HG02759 (cell line): ENCODE measurements around the gene CCNI2.

ENCODE experiments used
- ATAC-seq: cut with Tn5 transposase; IDR thresholded peaks from one replicate; pipeline ENCODE4 v1.9.1; 2021; ENCODE audit warnings: mild to moderate bottlenecking, moderate library complexity; ENCODE audit not compliant: unreplicated experiment

Gene CCNI2

DNA sequence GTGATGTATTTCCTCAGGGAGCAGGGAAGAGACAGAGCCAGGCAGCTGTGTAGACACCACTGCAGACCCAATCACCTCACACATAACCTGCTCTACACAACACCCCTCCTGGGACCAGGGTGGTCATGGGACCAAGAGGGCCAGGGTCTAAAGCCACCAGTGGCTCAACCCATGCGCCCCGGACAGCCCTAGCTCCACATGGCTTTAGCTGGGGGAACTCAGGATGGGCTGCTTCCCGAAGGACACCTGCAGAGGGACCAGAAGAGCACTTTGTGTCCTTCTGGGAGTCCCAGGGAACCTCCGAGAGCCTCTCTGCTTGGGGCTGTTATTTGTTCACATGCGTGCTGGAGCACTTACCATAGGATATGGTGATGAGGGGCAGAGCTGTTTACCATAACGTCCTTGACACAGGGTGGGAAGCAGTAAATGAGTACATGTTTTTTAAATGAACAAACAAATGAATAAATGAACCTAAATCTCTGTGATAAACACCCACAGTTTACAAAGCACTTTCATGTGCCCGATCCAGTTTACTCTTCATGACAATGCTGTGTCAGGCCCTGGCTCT is 17.5 kb downstream of the CCNI2 start:
- ATAC-seq: no peak

DNA sequence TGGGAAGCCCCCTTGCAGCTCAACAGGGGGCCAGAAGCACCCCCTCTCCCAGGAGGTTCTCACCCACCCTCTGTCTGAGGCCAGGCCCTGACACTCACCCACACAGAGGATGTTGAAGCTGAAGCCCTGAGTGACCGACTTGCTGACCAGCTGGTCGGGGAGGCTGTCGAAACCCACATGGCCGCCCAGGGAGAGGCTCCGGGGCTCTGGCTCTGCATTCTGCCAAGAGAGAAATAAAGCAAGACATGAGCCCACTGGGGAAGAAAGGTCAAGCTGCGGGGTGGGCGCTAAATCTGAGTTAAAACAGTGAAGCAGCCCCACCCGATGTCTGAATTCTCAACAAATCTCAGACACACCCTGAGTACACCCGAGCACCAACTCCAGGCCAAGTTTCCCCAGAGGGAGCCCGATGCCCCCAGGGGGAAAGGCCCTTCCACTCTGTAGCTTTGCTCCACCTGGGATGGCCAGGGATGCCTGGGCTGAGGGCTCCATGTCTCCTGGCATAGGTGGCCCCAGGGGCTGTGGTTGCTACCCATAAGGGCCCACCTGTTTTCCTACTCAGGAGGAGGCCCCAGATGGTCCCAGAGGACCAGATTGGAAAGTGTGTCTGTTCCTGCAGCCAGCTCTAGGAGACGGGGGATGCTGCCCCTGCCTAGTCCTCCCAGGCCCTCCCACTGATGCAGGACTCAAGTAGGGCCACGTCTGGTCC is 18.2 kb downstream of the CCNI2 start:
- no peak for ATAC-seq

DNA sequence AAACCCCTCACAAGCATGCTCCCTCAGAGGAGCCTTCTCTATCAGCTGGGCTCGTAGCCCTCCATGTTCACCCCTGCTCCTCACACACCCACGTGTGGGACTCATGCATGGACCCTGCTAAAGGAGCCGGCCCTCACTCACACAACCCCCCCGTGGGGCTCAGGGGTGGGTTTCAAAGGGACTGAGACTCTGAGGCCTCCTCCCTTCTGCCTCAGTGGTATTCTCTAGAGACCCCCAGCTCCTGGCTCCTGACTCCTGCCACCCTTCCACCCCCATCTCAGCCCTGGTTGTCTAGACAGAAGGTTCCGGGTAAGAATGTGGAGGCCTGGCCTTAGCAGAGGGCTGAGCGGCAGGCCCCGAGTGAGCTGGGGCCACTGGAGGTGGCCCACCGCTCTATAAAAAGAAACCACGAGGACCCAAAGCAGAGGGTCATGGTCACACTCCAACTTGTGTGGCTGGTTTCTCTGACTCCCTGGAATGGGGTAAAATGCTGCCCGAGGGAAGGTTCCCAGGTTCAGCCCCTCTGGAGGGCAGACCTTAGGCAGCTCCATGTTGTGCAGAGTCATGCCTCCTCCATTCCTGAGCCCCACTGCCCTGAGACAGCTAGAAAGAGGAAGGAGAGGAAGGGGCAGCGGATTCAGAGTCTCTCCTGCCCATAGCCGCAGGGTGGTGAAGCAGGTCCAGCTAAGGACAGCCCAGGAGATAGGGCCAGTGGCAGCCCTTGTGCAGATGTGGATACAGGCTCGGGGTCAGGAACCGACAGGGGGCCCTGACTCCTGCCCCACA is 19.0 kb downstream of the CCNI2 start:
- no peak for ATAC-seq

DNA sequence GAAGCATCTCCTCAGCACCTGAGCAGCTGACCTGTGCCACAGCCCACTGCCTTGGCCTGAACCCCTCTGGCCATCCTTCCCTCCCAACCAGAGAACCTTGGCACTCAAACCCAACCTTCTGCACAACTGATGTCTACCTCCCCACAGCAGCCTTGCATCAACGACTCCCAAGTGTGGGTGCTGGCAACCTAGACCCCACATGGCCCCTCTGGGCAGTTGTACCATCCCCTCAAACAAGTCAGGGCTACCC is 19.5 kb downstream of the CCNI2 start:
- ATAC-seq: no peak

DNA sequence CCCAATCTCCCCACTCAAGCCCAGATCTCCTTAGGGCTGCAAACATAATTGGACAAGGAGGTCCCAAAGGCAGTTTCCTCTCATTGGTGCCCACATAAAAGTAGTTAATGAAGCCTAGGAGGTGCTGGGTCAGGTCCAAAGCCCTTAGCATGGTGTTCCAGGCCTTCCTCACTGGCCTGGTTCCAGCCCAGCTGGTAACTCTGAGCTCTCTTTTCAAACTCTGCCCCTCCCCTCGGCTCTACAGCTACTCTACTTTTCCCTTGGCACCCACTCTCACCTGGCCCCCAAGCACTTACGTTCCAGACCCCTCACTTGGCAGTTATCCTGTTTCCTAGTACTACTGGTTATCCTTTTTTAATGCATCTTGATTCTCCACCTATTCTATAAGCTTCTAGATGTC is 19.9 kb downstream of the CCNI2 start:
- no peak for ATAC-seq

DNA sequence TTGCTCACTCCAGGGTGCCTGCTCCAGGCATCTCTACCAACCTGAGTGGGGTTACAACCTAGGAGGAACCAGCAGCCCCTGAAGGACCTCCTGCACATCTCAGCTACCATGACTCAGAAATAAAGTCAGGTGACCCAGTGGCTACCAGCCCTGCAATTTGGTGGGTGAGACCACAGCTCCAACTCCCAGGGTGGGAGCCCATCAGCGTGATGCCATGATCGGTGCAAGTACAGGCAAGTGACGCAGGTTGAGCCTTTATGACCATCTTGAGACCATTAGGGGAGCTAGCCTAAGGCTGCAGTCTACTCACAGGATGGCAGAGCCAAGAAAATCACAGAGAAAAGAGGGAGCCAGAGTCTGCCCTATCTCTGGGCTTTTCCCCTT is 21.3 kb downstream of the CCNI2 start:
- no peak for ATAC-seq

DNA sequence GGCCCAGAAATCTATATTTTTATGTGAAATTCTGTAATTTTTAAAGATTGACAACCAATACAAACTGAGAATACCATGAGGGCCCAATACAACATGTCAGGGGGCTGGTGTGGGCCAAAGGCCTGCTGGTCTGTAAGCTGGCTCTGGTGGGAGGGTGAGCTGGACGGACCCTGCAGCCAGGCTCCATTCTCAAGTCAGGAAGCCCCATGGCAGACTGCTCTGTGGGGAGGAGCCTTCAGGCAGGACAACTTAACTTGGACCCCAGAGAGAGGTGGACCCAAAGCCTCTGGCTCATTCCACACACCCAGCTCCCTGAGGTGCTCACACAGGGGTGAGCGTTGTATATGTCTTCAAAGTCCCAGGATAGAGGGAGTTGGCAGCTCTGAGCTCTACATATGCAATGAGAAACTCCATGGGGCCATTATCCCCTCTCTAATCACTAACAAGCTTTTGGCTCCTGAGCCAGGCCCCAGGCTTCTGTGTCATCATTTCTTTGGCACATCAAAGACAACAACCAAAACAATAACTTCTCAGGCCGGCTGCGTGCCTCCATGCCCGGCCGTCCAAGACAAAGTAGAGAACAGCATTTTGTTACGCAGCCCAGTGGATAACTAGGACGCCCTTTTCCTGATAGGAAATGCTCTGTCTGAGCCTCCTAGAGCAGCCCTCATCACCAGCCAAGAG is 23.4 kb downstream of the CCNI2 start:
- ATAC-seq: no peak

DNA sequence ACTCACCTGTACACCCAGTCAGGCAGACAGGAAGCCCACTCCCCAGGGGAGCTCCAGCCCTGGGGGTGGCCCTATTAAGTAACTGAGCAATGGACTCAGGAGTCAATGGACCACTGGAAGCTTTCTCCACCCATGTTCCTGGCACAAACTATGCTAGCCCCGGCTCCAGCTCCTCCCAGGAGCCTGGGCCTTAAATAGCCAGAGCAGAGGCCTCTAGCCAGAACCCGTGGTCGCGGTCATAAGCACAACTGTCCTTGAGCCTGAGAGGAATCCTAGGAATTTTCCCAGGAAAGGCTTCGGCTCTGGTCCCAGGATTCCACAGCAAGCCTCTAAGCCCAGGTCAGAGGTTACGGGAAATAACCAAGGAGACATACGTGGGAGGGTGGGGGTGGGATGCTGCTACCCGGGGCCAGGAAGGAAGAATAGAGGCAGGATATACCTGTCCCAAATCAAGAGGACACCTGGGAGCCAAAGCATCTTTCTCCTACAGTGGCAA is 24.3 kb downstream of the CCNI2 start:
- ATAC-seq: no peak

DNA sequence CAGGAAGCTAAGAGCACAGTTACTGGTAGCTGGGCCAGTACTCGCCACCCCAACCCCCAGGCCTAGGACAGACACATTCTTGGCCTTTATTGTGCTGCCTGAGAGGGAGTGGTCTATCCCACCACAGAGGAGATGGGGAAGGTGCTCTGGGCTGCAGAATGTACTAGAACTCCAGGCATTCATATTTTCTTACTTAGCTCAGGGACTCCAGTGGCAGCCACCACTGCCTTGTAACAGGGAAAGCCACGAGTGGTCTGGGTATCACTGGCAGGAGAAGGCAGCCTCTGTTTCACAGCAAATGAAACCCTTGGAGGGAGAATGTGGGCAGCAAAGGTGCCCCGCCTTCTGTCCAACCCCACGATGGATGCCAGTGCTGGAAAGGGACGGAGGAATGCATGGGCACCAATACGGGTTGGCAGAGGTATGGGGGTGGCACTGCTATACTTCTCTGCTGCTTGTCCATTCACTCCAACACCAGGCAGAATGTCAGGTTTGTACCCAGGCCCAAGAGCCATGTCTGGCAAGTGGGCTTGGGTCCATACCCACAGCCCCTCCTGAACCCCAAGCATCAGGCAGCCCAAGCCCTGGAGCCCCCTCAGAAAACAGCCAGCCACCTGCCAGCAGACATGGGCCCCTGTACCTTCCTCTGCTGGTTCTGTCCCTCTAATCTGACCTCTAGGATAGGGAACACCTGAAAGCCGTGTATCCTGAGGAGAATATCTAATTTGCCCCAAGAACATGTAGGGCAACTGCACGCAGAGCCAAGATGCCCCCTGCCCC is 25.3 kb downstream of the CCNI2 start:
- ATAC-seq: no peak

DNA sequence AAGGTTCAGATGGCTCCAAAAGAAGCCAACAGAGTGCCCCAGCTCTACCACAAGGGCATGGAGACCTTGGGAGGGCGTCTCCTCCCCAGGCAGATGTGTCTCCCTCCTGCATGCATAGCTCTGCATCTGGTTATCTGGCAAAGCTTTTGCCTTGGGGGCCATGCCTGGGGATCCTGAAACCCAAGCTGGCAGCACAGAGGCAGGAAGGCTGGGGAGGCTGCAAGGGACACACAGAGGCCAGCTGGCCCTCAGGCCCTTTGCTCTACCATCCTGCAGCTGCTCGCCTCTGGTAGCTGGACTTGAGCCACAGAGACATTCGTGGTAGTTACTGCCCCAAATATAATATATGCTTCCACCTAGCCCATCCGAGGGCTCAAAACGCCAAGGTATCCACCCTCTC is 25.9 kb downstream of the CCNI2 start:
- no peak for ATAC-seq

DNA sequence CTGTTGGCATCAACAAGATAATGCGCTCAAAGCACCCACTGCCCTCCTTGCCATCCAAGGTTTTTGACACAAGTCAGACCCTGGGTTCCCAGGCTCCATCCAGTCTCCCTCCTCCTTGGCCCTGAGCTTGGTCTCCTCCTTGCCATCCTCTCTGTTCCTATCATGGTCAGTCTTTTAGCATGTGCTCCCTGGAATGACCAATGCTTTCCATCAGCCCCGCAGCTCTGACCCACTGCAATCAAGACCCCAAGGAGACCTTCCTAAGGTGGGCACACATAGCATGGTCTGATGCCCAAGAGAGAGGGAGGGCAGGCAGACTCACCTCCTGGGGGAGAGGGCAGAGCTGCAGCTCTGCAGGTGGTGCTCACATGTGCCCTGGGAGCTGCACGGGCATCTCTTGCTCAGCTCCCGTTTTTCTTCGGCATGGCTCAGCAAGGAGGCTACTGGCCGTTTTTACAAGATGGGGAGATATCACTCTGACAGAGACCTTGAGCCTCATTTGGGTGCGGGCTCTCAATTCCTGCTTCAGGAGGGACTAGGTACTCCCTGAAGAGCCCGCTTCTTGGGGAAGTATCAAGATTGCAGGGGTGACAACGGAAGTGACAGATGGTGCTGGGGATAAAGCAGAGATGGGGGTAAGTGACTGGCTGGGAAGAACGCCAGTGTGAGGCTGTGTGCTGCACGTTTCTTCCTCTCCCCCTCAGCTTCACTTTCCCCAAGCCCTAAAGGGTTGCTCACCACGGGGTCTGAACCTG is 26.6 kb downstream of the CCNI2 start:
- ATAC-seq: no peak

DNA sequence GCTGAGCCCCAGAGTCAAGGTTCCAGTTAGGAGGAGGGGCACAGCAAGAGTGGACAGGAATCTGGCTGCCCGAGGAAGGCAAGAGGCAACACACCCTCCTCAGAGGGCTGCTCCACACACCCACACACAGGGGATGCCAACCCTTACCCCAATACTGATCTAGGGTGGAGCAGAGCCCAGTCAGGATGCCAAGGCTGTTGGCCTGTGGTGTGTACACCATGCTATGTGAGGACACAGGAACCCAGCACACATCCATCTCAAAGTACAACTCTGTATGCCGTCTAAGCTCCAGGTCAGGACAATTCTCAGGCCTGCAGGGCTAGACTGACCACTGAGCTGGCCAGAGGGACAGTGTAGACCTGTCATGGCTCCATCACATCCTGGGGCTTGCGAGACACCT is 27.2 kb downstream of the CCNI2 start:
- no peak for ATAC-seq

DNA sequence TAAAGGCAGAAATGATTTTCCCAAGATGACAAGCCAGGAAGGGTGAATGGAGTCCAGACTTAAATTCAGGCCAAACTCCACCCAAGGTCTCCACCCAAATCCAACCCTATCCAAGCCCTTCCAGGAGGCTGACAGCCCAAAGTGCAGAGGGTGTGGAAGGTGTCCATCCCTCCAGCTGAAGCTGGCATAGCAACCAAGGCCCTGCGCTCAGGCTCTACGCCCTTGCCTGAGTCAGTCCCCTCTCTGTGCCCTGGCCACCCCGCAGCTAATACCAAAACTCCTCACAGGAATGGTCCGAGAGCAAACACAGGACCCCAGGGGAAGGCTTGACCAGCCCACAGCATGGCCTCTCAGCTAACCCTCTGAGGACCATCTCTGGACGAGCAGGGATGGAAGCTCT is 27.7 kb downstream of the CCNI2 start:
- ATAC-seq: no peak

DNA sequence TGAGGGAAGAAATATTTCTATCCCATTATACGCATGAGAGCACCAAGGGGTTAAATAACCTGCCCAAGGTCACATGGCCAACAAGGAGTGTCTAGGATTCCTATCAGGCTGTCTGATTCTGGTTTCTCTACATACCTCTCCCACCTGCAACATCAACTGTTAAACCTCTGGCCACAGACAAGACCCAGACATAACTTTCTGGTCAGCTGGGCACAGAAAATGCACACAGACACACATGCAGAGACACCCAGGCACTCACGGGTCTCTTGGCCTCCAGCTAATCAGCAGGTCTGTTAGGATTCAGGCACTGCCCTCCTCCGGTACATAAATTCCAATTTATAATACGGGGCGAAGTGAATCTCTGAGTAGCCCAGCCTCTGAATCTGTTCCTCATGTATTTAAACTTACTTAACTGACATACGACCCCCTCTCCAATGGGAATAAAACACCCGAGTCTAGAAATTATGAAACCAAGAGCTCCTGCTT is 28.3 kb downstream of the CCNI2 start:
- no peak for ATAC-seq

DNA sequence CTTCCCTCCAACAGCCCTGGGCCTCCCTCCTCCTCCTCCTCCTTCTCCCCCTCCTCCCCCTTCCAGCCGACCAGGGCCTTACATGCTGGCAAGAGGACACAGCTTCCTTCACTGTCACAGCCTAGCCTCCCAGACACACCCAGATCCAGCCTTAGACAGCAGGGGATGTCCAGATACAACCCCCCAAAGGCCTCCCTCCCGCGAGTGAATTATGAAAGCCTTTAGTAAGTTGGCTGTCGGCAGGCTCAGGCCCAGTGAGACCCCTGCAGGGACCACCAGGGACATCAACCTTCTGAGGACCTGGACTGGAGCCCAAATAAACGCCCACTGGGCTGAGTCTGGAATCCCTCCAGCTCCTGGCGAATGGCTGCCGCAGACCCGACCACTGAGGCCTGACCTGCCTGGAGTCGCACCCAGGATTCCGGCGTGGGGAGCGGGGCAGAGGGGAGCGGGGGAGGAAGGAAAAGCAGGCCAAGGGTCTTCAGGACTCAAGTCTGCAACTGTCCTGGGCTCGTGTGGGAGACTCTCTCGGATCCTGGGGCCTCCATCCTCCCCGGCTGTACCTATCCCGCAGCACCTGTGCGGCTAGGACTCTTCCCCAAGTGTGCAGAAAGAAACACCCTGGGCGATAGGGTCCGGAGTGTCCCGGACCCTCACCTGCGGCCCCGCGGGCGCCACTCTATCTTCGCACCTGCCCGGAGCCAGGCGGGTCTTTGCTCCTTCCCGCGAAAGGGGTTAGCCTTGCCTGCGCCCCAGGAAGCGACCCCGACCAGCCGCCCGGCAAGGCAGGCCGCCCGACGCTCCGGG is 29.1 kb downstream of the CCNI2 start:
- ATAC-seq: peak; percentile 16

DNA sequence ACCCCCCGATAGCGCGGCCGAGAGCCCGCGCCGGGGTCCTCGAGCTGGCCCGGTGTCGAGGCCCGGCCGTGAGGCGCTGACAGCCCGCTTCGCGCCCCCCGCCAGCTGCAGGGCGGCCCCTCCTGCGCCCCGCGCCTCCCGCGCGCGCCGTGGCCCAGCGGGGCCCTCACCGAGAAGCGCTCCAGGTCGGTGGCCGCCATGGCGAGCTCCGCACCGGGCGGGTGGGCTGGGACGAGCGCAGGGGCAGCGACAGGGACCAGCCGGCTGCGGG is 29.6 kb downstream of the CCNI2 start:
- no peak for ATAC-seq

DNA sequence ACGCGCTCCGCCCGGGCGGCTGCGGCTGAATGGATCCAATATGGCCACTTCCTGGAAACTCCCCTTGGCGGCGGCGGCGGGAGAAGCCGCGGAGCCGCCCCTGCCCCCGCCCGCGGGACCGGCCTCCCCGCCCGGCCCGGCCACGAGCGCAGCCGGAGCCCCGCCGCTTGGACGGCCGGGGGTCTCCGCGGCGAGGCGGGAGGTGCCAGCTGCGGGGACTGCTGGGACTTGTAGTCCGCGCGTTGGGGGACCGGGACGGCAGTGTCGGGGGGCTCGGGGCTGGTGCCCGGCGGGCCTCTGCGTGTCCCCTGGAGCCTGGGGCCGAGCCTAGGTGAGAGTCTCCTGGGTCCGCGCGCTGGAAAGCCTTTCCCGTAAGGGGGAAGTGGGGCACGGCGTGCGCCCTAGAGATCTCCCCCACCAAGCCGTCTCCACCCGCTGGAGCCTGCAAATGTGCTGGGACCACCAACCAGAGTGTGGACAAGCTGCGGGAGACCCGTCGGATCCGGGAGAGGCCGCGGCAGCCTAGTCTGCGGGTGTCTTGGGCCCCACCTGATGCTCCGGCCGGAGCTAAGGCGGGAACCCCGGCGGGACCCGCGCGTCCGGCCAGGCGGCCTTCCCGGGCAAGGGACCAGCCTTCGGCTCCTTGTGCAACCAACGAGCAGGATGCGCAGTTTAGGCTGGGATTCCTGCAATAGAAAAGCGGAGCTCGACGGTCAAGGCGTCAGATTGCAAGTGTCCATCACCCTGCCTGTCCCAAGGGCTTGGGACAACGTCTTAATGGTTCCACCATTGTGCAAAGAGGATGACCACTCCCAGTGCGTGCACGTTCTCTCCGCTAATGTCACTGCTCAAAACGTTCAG is 30.2 kb downstream of the CCNI2 start, which contains the start of gene SEPTIN8:
Gene SEPTIN8, minus strand, starts transcription at position 31 of the 861 bp plus-strand sequence. CDS start 102 bp downstream, outside the sequence.
- peak; percentile 73 for ATAC-seq

DNA sequence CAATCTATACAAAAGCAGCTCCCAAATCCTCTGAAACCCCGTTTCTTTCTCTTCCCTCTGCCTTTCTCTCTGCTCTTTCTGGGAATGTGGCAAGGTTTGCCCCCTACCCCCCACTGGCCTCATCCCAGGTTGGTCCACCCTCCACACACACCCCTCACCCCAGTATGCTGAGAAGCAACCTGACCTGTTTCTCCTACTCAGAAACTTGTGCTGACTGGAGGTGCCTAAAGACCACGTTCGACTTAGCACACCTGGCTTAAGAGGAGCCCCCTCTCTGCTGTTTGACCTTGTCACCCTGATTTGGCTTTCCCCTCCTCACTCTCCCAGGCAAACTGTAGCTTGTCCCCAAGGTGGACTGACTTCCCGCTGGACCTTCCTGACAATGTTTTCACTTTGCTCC is 30.9 kb downstream of the CCNI2 start:
- ATAC-seq: no peak

DNA sequence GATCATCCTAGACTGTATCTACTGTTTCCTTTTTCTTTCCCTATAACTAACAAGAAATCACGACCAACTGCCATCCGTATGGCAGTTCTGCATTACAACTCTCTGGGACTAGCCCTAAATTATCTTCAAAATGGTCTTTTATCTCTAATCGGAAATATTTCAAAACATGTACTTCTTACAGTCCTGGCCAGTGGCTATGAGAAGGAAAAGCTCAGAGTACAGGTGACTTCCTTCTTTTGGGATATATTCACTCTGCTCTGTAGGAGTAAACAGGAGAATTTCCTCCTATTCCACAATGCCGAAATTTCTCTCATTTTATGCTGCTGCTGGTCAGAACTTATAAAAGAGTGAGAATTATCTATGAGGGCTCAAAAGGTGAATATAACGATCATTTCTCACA is 31.6 kb downstream of the CCNI2 start:
- no peak for ATAC-seq
